Mucosa of stomach (tissue), 1 donor: ENCODE data around the gene UBAC1.

Experiments used
- H3K27me3 ChIP-seq: one replicate; pipeline ENCODE4 v1.7.0; 2013; ENCODE audit warnings: mild to moderate bottlenecking, low read length; ENCODE audit not compliant: control insufficient read depth, insufficient read depth
- H3K36me3 ChIP-seq: one replicate; pipeline ENCODE4 v1.7.0; 2013; ENCODE audit warnings: low read length; ENCODE audit not compliant: control insufficient read depth, insufficient read depth
- H3K4me1 ChIP-seq: one replicate; pipeline ENCODE4 v1.7.0; 2013; ENCODE audit warnings: mild to moderate bottlenecking, low read length; ENCODE audit not compliant: control insufficient read depth, insufficient read depth
- H3K4me3 ChIP-seq: one replicate; pipeline ENCODE4 v1.7.0; 2013; ENCODE audit warnings: low read length
- H3K9ac ChIP-seq: one replicate; pipeline ENCODE4 v1.7.0; 2013; ENCODE audit warnings: mild to moderate bottlenecking, low read length, moderate library complexity
- H3K9me3 ChIP-seq: one replicate; pipeline ENCODE4 v1.7.0; 2013; ENCODE audit warnings: mild to moderate bottlenecking, low read length, moderate library complexity; ENCODE audit not compliant: control insufficient read depth
- donor health status: Pancreatic carcinoma.

The UBAC1 gene

DNA sequence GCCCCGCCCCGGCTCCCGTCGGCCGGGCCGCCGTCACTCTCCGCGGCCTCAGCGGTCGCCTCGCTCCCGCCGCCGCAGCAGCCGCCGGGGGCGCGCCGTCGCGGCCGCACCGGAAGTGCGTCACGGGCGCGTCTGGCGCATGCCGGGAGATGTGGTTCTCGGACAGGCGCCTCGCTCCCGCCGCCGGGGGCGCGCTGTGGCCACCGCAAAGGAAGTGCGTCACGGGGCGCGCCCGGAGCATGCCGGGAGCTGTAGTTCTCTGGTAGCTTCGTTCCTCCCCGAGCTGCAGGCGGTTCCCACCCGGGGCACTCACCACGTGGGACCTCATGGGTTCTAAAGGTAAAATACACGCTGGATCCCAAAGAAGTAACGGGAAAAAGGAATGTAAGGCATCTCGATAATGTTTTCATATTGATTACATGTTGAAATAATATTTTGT, at the start of gene UBAC1:
UBAC1 (minus strand) TSS at position 97 of the 439 bp plus-strand sequence. CDS start 211 bp downstream, outside the sequence.
- Histone ChIP-seq H3K36me3 (no peaks in the 10 kb centered on the region), H3K9me3 (no peaks in the 10 kb centered on the region), H3K9ac (peak within 1 kb of the TSS; percentile 78), H3K4me3 (peak within 1 kb of the TSS; percentile 63), H3K27me3 (no peaks in the 10 kb centered on the region), H3K4me1 (peaks cover 13% of the 10 kb centered on the region)

GRCh38 chr9:136010615-136011361, 49.6 kb upstream of the UBAC1 start:
- H3K36me3 ChIP-seq = no peaks in the 10 kb centered on the region
- no peak overlapping the region for H3K4me3 ChIP-seq
- no peak overlapping the region for H3K9ac ChIP-seq
- H3K4me1 ChIP-seq = peaks cover 8% of the 10 kb centered on the region
- no peaks in the 10 kb centered on the region for H3K9me3 ChIP-seq
- no peaks in the 10 kb centered on the region for H3K27me3 ChIP-seq

DNA sequence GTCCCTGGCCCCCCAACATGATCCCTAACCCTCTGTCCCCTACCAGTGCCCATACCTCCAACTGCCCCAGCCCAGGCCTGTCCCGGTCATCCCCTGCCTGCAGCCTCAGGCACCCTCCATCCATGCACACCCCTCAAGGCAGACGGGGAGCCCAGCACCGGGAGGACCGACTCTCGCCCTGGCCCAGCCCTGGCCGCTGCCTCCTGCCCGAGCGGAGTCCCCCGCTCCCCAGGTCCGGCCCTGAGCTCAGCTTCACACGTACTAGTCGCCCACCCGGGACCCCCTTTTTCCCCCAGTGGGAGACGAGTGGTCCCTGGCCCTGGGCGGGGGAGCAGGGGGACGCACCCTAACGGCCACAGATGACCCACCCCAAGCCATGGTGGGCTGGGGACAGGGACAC, 49.0 kb upstream of the UBAC1 start:
- no peaks in the 10 kb centered on the region for H3K9me3 ChIP-seq
- H3K27me3 ChIP-seq = no peaks in the 10 kb centered on the region
- H3K4me3 ChIP-seq = no peak overlapping the region
- H3K9ac ChIP-seq = no peak overlapping the region
- H3K36me3 ChIP-seq = no peaks in the 10 kb centered on the region
- peaks cover 8% of the 10 kb centered on the region for H3K4me1 ChIP-seq

DNA sequence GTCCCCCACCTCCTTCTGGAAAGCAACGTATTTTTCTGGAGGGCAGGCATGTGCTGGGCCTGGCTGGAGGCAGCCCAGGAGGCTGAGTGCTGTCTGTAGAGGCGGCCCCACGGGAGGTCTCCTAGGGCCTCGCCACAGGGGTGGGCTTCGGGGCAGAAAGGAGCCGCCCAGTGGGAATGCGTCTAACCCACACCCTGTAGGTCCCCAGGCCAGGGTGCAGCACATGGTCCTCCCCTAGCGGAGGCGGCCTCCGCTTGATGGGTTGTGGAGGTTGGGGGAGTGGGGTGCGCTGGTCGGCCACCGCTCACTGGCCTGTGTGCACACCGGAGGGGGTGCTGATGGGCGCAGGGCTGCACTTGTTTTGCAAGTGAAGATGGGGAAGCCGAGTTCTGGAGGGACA, 48.3 kb upstream of the UBAC1 start:
- Histone ChIP-seq H3K4me3 (no peak overlapping the region), H3K4me1 (peaks cover 5% of the 10 kb centered on the region)

DNA sequence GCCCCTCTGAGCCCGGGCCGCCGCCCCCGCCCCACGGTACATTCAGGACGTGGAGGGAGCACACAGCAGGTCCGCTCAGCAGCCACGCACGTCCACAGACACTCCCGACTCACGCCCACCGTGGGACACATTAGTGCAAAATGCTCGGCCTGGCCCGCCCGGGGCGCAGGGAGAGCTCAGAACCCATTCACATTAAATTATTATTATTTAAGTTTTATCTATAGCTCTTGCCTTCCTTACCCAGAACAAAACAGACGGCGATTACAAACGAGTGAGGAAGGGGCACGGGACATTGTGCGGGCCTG, 47.5 kb upstream of the UBAC1 start:
- H3K9me3 ChIP-seq = no peaks in the 10 kb centered on the region
- no peak overlapping the region for H3K9ac ChIP-seq
- no peaks in the 10 kb centered on the region for H3K27me3 ChIP-seq
- no peaks in the 10 kb centered on the region for H3K36me3 ChIP-seq
- peaks cover 5% of the 10 kb centered on the region for H3K4me1 ChIP-seq
- no peak overlapping the region for H3K4me3 ChIP-seq

More for the DNA sequence above, 48.3 kb upstream of the UBAC1 start:
- H3K36me3 ChIP-seq = no peaks in the 10 kb centered on the region
- H3K9me3 ChIP-seq = no peaks in the 10 kb centered on the region
- no peak overlapping the region for H3K9ac ChIP-seq
- no peaks in the 10 kb centered on the region for H3K27me3 ChIP-seq

GRCh38 chr9:136007934-136008692, 46.9 kb upstream of the UBAC1 start:
- Histone ChIP-seq H3K9me3 (no peaks in the 10 kb centered on the region), H3K4me3 (no peak overlapping the region), H3K27me3 (no peaks in the 10 kb centered on the region), H3K9ac (no peak overlapping the region), H3K36me3 (no peaks in the 10 kb centered on the region), H3K4me1 (peaks cover 10% of the 10 kb centered on the region)

GRCh38 chr9:136007276-136007933, 46.2 kb upstream of the UBAC1 start:
- Histone ChIP-seq H3K27me3 (no peaks in the 10 kb centered on the region), H3K9ac (no peak overlapping the region), H3K9me3 (no peaks in the 10 kb centered on the region), H3K4me1 (peaks cover 12% of the 10 kb centered on the region), H3K4me3 (no peak overlapping the region), H3K36me3 (no peaks in the 10 kb centered on the region)

DNA sequence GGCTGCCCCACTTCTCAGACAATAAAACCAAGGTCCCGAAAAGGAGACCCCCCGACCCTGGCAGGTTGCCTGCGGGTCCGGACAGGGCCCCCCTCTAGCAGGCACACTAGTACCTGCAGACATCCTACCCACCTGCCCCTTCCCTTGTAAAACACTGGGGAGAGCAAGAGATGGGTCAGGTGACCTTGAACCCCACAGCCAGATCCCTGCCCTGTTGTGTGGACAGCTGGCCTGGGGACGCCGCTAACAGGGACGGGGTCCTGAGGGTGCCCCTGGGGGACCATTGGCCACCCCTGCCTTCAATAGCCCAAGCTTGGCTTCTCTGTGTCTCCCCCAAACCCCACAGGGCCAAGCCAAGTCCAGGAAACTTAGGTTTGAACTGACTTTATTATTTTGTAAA, 45.0 kb upstream of the UBAC1 start:
- no peak overlapping the region for H3K4me3 ChIP-seq
- no peaks in the 10 kb centered on the region for H3K36me3 ChIP-seq
- no peak overlapping the region for H3K9ac ChIP-seq
- H3K4me1 ChIP-seq = peaks cover 9% of the 10 kb centered on the region
- no peaks in the 10 kb centered on the region for H3K9me3 ChIP-seq
- no peaks in the 10 kb centered on the region for H3K27me3 ChIP-seq

GRCh38 chr9:136004712-136005111, 43.5 kb upstream of the UBAC1 start:
- H3K9ac ChIP-seq = no peak overlapping the region

DNA sequence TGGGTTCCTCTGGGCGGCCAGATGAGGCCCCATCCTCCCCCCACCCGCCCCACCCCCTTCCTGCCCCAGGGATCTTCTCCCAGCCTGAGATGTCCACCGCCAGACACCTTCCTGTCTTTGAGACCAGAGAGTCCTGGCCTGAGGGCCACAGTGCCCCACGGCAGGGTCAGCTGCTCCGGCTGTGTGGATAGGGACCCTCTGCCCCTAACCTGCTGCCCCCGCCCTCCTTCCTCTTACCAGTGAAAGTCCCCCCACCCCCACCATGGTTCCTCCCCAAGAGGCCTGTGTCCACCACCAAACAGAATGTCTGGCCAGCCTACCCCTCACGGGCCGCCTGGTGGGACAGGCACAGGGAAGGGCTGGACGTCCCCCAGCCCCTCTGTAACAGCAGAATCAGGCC, 43.0 kb upstream of the UBAC1 start:
- peaks cover 9% of the 10 kb centered on the region for H3K4me1 ChIP-seq

More at GRCh38 chr9:136004712-136005111, 43.5 kb upstream of the UBAC1 start:
- H3K27me3 ChIP-seq = no peaks in the 10 kb centered on the region
- no peaks in the 10 kb centered on the region for H3K36me3 ChIP-seq
- no peak overlapping the region for H3K4me3 ChIP-seq
- H3K4me1 ChIP-seq = peaks cover 9% of the 10 kb centered on the region
- no peaks in the 10 kb centered on the region for H3K9me3 ChIP-seq

DNA sequence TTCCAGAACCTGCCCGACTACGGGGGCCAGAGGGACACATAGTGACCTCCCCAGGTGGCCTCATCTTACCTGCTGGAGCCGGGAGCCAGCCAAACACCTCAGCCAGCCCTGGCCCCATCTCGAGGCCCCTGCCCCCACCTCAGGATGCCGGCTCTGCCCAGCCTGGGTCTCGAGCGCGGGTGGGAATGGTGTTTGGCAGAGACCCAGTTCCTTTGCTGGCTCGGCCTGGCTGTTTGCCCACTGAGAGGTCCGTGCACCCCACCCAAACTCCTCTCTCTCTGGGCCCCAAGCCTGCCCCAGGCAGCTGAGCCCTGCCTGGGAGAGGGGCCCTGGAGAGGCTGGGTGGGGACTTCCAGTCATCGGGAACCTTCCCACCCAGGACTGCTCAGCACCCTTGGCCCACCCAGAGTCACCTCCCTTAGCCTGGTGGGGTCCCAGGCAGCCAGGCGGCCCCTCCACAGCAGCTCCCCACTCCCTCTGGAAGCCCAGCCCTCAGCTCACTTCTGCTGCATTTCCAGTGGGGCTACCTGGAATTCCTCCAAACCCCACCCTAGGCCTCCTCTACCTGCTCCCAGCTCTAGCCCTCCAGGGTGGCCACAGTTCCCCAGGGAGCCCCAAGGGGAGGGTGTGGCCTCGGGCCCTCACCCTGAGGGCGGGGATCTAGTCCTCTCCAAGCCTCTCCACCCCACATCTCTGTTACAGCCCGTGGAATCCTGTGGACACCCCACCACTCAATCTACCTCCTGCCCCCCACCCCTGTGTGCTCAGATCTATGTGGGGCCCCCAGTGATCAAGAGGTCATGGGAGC, 42.4 kb upstream of the UBAC1 start:
- Histone ChIP-seq H3K4me1 (peaks cover 9% of the 10 kb centered on the region), H3K36me3 (no peaks in the 10 kb centered on the region), H3K9me3 (no peaks in the 10 kb centered on the region), H3K27me3 (no peaks in the 10 kb centered on the region), H3K4me3 (no peak overlapping the region), H3K9ac (no peak overlapping the region)

More for the DNA sequence above, 43.0 kb upstream of the UBAC1 start:
- Histone ChIP-seq H3K4me3 (no peak overlapping the region), H3K9me3 (no peaks in the 10 kb centered on the region), H3K27me3 (no peaks in the 10 kb centered on the region), H3K36me3 (no peaks in the 10 kb centered on the region), H3K9ac (no peak overlapping the region)
